GM04504 (cell line): ENCODE measurements around the gene RBBP4.
"Not testable (repeated sequence)": the region's sequence is repeated elsewhere in the genome, so short reads cannot be mapped to it uniquely, and the experiment has no call there.

Source experiments
- DNase-seq: peaks from one replicate; pipeline ENCODE4 v3.0.0-alpha.2; 2012; ENCODE audit warnings: low read depth

The RBBP4 gene

GRCh38 chr1:32650752-32651460, at the start of gene RBBP4:
Gene RBBP4 (plus strand): TSS chr1:32651208. CDS start chr1:32651307, 99 bp downstream.
- DNase-seq: peak; percentile 95

- no peak for DNase-seq
Observed at GRCh38 chr1:32605711-32606424, 45.1 kb upstream of the RBBP4 start.

DNA sequence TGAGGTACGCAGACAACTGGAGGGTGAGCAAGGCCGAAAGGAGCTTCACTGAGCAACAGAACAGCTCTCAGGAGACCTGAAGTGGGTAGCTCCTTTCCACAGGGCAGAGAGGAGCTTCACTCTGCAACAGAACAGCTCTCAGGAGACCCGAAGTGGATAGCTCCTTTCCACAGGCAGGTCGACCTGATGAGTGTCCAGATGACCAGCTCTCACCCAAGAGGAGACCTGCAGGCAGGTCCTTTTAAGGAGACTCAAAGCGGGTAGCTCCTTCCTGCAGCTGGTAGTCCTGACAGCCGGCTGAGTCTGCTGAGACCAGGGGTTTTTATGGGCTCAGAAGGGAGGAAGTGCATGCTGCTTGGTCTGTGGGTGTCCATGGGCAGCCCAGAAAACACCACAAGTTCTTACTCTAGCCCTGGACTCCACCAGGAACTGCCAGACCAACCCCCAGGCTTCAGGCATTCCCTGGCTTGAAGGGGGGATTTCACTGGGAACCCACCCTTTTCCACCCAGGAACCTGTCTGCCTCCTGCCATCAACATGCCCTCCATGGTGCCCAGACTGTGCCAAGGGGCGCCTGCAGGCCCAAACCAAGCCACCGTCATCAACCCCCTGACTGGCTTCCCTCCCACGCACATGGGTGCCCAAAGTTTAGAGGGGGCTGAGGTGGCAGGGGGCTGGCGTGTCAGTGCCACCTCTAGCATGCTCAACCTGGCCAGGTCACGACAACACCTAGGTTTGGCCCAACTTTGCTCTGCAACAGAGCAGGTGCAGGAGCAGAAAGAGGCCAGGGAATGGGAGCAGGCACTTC, 44.2 kb upstream of the RBBP4 start:
- no peak for DNase-seq

GRCh38 chr1:32609180-32609579, 41.8 kb upstream of the RBBP4 start:
- no peak for DNase-seq

GRCh38 chr1:32611859-32612188, 39.2 kb upstream of the RBBP4 start:
- DNase-seq: no peak

DNA sequence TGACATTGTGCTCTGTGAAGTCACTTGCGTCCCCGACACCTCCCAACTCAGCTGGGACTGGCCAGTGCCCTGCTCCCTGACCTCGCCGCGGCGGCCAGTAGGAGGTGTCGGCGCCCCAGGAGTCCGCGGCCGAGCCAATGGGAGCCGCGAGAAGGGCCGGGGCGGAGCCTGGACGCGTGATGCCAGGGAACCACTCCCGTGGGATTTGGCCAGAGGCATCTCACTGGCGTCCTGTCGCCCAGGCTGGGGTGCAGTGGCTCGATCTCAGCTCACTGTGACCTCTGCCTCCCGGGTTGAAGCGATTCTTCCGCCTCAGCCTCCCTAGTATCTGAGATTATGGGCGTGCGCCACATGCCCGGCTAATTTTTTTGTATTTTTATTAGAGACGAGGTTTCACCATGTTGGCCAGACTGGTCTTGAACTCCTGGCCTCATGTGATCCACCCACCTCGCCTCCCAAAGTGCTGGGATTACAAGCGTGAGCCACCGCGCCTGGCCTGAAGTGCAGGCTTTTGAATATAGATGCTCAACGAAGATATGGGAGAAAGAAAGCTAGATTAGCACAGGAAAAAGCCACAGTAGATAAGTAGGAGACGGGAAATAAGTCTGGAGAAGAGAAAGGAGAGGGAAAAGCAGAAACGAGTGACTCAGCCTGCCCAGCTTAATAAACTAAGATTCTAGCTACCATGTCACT, 38.7 kb upstream of the RBBP4 start:
- DNase-seq: peak; percentile 66

- no peak for DNase-seq
Observed at GRCh38 chr1:32613472-32613871, 37.5 kb upstream of the RBBP4 start.

GRCh38 chr1:32618673-32619221, 32.3 kb upstream of the RBBP4 start:
- DNase-seq: no peak

GRCh38 chr1:32619701-32620485, 31.1 kb upstream of the RBBP4 start:
- DNase-seq: no peak

DNA sequence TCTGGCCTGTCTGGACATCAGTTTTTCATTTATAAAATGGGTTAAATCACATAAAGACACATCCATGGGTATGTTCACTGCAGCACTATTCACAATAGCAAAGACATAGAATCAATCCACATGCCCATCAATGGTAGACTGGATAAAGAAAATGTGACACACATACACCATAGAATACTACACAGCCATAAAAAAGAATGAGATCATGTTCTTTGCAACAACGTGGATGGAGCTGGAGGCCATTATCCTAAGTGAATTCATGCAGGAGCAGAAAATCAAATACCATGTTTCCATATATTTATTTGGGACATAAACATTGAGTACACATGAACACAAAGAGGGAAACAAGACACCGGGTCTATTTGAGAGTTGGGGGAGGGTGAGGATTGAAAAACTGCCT, 28.8 kb upstream of the RBBP4 start:
- DNase-seq: no peak

GRCh38 chr1:32622806-32623681, 28.0 kb upstream of the RBBP4 start:
- no peak for DNase-seq

DNA sequence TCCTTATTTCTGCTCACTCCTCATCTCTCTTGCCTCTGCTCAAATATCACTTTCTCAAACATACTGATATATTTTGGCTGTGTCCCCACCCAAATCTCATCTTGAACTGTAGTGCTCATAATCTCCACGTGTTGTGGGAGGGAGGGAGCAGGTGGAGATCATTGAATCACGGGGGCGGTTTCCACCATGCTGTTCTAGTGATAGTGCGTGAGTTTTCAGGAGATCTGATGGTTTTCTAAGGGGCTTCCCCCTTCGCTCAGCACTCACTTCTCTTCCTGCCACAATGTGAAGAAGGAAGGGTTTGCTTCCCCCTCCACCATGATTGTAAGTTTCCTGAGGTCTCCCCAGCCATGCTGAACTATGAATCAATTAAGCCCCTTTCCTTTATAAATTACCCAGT, 27.2 kb upstream of the RBBP4 start:
- DNase-seq: no peak

GRCh38 chr1:32626176-32626575, 24.8 kb upstream of the RBBP4 start:
- no peak for DNase-seq

- DNase-seq: no peak
Observed at GRCh38 chr1:32627596-32628162, 23.3 kb upstream of the RBBP4 start.

DNA sequence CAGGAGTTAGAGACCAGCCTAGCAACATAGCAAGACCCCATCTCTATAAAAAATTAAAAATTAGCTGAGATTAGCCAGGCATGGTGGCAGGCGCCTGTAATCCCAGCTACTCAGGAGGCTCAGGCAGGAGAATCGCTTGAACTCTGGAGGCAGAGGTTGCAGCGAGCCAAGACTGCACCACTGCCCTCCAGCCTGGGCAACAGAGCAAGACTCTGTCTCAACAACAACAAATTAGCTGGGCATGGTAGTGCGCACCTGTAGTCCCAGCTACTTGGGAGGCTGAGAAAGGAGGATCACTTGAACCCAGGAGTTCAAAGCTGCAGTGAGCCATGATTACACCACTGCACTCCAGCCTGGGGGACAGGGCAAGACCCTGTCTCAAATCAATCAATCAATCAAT, 20.8 kb upstream of the RBBP4 start:
- DNase-seq: not testable (repeated sequence)

DNA sequence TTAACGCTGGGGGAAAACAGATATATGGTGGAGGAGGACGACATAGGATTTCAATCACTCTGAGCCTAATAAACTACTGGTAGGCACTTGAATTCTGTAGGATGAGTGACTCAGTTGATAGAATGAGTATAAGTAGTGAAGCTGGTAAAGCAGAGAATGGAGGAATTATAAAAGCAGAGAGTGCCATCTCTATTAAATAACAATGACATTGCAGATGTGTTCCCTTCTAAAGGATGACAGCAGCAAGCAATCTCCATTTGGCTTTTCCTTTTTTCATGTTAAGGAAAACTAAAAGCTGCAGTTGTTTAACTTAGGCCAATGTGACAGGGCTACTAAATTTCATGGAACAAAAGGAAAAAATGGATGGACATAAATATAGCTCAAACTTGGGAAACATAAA, 18.2 kb upstream of the RBBP4 start:
- DNase-seq: no peak

GRCh38 chr1:32635508-32636277, 15.3 kb upstream of the RBBP4 start:
- DNase-seq: no peak

GRCh38 chr1:32636914-32637645, 13.9 kb upstream of the RBBP4 start:
- DNase-seq: no peak
